Loucy (cell line): ENCODE data around the gene HSPBP1.

ENCODE experiments used
- CTCF ChIP-seq: fragments of 200-600 bp; sonication (generic); conservative IDR thresholded peaks from 2 replicates; pipeline ENCODE4 v1.5.1; 2014; ENCODE audit warnings: mild to moderate bottlenecking, antibody characterized with exemption, low read length
- EZH2phosphoT487 ChIP-seq: fragments of 200-600 bp; IDR thresholded peaks from 2 replicates; pipeline ENCODE4 v1.6.1; 2018; ENCODE audit warnings: antibody characterized with exemption, mild to moderate bottlenecking, moderate library complexity, borderline replicate concordance

- TF ChIP-seq CTCF (no peak), EZH2phosphoT487 (no peak)
Measured at GRCh38 chr19:55246462-55247451, 33.2 kb downstream of the HSPBP1 start.
